ENCODE data around the gene DLG2.

DNA sequence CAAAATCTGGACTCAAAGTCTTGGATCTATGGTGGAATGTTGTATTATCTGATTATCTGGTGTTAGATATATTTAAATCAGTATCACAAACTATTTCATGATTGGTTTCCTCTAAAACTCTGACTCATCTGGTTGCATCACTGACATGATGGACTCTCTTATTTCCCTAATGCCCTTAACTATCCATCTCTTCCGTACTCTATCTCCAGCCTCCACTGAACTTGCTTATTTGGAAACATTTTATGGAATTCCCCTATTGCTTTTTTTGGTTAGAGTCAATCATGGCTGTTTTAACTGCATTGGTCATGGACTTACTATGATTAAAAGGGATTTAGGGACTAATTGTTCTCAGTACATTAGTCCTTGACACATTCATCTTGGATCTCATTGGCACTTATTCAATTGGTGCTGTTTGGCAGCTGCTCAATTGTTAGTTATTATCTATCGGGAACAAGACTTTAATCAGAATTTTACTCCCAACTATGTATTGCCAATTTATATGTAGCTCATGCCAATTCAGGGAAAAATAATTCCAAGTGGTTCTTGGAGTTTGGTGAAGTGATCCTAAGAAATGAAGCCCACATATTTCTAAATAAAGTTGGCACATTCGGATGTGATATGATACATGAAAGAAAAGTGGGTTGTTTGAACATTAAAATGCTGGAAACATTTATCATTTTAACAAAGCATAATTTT, 1399.0 kb downstream of the DLG2 start:
- TF ChIP-seq CREB1 (IDR thresholded peaks at IDR 0.05; ENCODE audit: low read depth) (no peak), MAX (IDR thresholded peaks at IDR 0.05) (no peak)
